Measurements from ENCODE around the gene CDK14.

DNA sequence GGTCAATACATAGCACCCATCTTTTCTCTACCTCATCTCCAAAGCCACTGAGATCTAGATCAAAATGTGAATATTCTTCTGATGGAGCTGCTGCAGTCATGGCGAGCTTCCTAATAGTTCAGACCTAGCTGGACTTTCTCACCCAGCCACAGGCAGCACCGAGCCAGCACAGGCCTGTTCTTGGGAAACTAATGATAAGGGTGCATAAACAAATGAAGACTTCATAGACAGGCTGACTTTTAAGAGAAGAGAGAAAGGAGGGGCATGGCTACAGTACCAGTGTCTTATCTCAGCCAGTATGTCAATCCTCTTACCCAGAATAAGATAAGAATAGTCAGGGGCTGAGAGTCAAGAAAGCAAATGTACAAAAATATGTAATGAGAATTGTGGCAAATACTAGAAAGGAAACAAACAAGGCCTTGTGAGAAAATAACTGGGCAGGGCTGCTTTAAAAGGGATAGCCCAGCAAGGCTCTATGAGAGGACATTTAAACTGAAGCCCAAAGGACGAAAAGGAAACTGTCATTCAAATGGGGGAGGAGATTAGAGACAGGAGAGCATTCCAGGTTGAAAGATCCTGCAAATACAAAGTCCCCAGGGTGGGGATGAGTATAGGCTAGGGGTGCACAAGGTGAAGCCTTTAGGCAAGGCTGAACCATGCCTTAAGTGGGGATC is 21.8 kb upstream of the CDK14 start:
- TF ChIP-seq, protein P1, sequence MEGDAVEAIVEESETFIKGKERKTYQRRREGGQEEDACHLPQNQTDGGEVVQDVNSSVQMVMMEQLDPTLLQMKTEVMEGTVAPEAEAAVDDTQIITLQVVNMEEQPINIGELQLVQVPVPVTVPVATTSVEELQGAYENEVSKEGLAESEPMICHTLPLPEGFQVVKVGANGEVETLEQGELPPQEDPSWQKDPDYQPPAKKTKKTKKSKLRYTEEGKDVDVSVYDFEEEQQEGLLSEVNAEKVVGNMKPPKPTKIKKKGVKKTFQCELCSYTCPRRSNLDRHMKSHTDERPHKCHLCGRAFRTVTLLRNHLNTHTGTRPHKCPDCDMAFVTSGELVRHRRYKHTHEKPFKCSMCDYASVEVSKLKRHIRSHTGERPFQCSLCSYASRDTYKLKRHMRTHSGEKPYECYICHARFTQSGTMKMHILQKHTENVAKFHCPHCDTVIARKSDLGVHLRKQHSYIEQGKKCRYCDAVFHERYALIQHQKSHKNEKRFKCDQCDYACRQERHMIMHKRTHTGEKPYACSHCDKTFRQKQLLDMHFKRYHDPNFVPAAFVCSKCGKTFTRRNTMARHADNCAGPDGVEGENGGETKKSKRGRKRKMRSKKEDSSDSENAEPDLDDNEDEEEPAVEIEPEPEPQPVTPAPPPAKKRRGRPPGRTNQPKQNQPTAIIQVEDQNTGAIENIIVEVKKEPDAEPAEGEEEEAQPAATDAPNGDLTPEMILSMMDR (IDR thresholded peaks at IDR 0.05) = no peak
- no peak for TF ChIP-seq POLR2A (IDR thresholded peaks at IDR 0.05)

Data from esophagus squamous epithelium (tissue), 4 donors.